Measurements from ENCODE around the gene KNCN.

- TF ChIP-seq, protein P1, sequence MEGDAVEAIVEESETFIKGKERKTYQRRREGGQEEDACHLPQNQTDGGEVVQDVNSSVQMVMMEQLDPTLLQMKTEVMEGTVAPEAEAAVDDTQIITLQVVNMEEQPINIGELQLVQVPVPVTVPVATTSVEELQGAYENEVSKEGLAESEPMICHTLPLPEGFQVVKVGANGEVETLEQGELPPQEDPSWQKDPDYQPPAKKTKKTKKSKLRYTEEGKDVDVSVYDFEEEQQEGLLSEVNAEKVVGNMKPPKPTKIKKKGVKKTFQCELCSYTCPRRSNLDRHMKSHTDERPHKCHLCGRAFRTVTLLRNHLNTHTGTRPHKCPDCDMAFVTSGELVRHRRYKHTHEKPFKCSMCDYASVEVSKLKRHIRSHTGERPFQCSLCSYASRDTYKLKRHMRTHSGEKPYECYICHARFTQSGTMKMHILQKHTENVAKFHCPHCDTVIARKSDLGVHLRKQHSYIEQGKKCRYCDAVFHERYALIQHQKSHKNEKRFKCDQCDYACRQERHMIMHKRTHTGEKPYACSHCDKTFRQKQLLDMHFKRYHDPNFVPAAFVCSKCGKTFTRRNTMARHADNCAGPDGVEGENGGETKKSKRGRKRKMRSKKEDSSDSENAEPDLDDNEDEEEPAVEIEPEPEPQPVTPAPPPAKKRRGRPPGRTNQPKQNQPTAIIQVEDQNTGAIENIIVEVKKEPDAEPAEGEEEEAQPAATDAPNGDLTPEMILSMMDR (IDR thresholded peaks at IDR 0.05) = no peak
- no peak for TF ChIP-seq EP300 (IDR thresholded peaks at IDR 0.05)
- no peak for TF ChIP-seq POLR2A (IDR thresholded peaks at IDR 0.05)
Observed at GRCh38 chr1:46520063-46520911, 31.2 kb downstream of the KNCN start.
